GM18502 (cell line): ENCODE data around the gene CHGA.

ENCODE experiments used
- ATAC-seq: cut with Tn5 transposase; IDR thresholded peaks from one replicate; pipeline ENCODE4 v1.9.1; 2021; ENCODE audit warnings: mild to moderate bottlenecking; ENCODE audit not compliant: unreplicated experiment, poor library complexity

CHGA gene

DNA sequence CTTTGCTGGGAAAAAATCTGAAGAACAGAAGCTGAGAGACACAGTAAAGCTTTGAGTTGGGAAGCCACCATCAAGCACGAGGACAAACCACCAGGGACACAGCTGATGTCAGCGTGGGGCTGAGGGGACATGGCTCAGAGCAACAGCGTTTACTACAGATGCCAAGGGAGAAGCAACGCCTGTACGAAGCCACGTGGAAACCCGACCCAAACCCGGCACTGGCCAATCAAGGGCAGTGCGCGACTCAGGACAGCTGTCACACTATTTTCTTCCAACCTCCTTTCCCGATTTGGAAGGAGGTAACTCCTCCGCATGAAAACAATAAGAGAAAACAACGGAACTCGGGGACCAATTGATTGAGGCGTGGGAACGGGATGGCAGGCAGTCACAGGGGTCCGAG is 20.2 kb upstream of the CHGA start:
- no peak for ATAC-seq

DNA sequence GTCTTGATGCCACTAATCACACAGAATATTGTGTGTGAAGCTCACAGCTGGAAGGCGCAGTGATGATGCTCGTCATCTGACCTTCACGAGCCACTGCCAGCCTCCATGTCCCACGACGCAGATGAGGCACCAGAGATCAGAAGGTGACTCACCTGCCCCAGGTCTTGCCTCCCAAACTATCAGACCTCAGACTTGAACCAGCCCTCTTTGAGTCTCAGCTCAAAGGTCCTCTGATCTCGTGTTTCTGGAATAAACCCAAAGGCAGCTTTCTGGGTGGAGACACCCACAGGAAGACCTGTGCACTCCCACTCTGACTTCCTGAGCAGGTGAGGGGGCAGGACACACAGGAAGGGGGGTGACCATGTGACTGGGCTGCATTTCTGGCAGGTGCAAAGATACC is 19.6 kb upstream of the CHGA start:
- ATAC-seq, result no peak

DNA sequence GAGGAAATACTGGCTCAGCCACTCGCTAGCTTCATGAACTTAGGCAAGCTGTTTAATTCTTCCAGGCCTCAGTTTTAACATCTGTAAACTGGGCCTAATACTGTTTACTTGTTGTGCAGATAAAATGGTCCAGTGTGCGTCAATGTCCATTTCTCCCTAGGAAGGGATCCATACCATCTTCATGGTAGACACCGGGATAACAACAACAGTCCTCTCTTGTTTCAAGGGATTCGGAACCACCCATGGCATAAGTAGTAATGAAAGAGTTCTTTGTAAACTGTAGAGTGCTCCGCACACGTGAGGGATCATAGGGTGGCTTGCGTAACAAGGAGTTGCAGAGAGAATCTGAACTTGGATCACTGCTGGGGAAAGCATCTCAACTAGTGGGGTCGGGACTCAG is 17.3 kb upstream of the CHGA start:
- no peak for ATAC-seq

DNA sequence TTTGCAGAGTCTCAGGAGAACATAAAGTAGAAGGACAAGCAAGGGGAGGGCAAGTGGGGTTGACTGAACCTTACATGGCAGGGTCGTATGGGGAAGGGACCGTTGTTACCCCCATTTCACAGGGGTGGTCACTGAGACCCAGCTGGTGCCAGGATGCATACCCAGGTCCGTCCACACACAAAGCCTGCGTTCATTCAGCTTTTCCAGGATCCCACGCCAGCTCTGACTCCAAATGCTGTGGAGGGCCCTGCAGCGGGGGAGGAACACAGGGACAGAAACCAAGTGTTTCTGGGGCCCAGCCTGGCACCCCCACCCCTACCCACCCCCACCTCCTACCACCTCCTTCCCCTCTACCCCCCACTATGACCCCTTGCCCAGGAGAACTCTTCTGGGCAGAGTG is 16.5 kb upstream of the CHGA start:
- ATAC-seq, result no peak

DNA sequence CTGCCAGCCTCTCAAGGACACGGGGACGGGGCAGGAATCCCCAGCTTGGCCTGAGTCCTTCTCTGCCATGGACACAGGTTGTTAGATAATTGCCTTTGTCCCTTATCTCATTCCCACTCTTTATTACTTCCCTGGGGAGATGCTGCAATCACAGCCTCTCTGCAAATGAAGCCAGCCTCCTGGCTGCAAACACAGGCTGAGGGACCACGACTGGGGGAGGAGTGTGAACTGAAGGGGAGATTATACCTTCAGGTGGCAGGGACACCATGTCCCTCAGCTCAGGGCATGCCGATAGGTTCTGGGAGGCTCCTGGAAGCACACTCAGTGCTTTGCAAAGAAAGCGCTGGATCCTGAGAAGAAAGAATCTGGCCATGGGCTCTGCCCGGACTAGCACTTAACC is 16.1 kb upstream of the CHGA start:
- no peak for ATAC-seq

DNA sequence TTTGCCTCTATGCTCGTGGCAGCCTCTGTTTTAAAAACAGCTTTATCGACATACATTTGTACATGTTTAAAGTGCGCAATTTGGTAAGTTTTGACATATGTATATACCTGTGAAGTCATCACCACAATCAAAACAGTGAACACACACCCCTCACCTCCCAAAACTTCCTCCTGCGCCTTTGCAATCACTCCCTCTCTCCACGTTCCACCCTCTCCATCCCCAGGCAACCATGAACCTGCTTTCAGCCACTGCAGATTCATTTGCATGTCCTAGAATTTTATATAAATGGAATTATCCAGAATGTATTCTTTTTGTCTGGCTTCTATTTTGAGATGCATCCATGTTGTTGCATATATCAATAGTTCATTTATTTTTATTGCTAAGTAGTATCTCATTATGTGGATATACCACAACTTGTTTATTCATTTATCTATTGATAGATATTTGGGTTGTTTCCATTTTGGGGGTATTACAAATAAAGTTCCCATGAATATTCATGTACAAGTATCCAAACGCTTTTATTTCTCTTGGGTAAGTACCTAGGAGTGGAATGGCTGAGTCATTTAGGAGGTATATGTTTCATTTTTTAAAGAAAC is 15.5 kb upstream of the CHGA start:
- ATAC-seq, result no peak

DNA sequence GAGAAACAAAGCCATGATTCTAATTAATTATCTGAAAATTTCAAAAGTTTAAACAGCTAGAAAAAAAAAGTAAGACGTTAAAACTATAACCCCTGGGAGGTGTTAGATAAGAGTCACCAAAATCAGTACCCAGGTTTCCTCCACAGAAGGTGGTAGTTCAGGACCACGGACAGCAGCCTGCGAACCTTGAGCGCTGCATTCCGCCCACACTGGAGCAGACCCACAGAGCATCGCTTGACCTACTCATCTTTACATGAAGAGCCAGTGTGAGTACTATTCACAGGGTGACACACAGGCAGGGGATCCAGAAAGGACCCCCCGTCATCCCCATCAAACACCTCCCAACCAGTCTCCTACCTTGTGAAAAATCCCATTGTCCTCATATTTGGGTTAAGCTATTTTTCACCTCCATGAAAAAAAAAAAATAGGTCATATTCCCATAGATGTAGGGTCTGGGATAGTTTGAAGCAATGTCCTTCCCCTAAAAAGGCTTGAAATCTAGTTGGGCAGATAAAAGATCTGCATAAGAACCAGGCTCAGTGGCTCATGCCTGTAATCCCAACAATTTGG is 8.8 kb upstream of the CHGA start:
- no peak for ATAC-seq

DNA sequence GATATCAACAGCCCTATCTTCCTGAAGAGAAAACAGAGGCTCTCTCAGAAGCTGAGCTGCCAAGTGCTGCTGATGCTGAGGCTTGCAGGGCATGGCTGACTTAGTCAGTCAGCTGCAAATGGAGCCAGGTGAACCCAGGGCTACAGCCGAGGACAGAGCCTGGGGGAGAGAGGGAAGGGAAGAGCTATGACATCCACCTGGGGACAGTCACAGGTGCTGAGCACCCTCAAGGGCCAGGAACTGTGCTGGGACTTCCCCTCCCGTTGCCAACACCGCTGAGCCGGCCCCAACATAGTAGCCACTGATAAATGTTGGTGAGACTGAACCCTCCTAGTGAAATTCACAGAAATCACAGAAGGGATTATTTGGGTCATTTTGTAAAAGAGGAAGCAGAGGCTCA is 6.7 kb upstream of the CHGA start:
- no peak for ATAC-seq

DNA sequence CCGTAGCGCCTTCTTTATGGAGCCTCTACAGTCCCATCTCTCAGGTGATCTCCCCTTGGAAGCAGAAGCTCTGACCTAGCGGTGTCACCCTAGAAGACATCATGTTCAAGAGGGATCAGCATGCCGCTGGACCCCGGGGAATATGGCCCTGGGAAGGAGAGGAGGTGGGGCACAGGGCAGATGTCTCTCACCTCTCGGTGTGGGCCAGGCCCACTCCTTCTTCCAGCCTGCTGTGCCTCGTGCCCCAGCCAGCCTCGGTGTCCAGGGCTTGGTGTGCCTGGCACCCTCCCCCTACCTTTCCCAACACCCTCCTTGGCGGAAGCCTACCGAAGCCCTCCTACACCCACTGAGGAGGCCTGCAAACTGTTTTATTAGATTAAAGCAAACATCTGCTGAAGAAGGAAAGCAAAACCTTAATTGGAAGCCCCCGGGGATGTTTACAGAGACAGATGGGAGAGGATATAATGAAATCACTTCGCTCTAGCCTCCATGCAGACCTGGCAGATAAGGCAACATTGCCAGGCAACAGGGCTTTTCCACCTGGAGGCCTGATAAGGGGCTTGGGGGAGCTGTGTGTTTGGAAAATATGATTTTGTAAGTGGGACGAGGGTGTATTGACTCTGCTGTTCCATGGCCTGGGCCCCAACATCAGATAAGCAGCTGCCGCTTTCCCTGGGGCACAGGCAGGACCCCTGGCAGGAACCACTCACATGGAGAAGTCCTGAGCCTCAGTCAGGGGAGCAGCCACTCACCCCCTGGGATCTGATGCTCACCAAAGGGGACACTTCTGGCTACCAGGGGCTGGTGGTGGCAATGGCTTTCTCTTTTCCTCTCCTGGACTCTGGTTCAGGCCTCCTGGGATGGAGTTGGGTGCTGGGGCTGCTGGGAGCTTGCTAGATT is 5.7 kb upstream of the CHGA start:
- ATAC-seq, result no peak

DNA sequence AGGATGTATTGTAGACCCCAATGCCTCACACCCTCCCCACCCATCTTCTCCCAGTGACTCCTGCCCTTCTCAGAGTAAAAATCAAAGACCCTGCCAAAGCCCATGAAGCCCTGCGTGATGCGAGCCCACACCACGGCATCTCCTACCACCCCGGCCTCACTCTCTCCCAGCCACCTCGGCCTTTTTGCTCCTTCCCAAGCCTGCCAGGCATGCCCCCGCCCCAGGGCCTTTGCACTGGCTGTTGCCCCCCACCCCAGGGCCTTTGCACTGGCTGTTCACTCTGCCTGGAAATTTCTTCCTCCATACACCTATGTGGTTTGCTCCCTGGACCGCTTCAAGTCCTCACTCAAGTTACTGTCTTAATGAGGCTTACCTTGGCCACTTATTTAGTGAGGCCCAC is 5.0 kb upstream of the CHGA start:
- no peak for ATAC-seq

DNA sequence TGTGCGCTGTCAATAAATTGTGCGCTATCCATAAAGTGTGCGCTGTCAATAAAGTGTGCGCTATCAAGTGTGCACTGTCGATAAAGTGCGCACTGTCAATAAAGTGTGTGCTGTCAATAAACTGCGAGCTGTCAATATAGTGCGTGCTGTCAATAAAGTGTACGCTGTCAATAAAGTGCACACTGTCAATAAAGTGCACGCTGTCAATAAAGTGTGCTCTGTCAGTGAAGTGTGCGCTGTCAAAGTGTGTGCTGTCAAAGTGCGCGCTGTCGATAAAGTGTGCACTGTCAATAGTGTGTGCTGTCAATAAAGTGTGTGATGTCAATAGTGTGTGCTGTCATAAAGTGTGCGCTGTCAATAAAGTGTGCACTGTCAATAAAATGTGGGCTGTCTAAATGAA is 2.9 kb upstream of the CHGA start:
- no peak for ATAC-seq

DNA sequence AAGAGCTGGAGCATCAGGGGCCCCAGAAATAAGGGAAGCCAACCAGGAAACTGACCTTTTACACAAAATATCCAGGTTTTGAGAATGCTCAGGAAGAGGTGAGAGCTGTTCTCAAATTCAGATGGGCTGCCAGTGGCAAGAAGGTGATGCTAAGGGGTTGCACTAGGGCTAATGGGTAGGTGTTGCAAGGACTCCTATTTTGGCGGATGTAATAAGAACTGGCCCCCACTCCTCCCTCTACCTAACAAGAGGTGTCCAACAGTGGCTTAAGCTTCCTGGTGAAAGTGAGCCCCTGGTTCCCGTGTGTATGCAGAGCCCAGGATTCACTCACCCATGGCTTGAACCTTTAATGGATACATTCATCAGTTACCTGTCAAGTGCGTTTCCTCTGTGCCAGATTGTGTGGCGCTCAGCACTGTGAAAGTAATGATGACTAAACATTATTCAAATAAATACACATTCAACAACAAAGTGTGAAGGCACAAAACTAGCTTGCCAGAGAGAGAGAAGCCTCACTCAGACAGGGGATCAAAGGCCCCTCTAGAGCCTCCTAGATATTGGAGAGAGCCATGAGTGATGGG is 705 bp upstream of the CHGA start:
- no peak for ATAC-seq

DNA sequence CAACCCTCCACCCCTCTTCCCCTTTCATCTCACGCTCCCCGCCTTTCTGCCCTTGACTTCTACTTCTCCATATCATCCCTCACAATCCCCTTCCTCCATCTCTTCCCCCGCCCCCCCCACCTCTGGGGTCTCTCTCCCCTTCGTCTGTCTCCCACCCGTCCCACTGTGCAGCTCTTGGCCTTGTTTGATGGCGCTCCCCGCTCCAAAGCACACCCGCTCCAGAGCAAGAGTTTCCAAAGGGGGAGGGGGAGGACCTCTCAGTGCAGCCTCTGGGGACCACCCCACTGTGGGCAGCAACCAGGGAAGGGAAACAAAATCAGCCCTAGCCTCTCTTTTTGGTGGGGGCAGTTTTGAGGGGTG is 774 bp downstream of the CHGA start:
- ATAC-seq, result no peak

DNA sequence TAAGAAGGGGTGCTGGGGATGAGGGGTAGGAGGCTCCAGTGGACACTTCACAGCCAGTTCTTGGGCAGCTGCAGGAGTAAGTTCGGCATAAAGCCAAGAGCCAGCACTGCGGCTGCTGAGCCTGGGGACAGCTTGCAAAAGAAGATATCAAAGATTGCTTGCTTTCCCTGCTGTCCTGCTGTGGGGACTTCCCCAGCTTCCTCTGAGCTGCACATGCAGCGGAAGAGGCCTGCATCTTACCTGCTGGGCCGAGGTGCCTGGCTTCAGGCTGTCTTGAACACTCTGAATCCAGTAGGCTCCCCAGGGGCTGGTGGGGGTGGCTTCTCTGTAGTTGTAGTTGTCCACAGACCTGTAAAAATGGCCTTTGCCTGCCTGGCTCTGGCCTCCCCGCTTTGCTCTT is 1.3 kb downstream of the CHGA start:
- ATAC-seq, result no peak

DNA sequence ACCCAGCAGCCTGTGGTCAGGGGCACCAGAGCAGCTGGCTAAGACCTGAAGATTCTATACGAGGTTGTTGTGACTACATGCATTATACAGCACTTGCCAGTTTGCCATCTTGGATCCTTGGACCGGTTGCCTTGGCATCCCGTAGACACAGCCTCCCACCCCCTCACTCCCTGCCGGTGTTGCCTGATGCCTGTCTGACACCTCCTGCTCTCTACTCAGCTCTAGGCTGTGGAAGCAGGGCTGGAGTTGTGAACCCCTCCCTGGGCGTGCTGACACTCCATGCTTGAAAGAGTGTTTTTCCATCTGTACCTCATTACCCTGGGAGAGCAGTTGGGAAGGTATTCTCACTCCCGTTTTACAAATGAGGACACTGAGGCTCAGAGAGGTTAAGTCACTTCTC is 2.5 kb downstream of the CHGA start:
- no peak for ATAC-seq

DNA sequence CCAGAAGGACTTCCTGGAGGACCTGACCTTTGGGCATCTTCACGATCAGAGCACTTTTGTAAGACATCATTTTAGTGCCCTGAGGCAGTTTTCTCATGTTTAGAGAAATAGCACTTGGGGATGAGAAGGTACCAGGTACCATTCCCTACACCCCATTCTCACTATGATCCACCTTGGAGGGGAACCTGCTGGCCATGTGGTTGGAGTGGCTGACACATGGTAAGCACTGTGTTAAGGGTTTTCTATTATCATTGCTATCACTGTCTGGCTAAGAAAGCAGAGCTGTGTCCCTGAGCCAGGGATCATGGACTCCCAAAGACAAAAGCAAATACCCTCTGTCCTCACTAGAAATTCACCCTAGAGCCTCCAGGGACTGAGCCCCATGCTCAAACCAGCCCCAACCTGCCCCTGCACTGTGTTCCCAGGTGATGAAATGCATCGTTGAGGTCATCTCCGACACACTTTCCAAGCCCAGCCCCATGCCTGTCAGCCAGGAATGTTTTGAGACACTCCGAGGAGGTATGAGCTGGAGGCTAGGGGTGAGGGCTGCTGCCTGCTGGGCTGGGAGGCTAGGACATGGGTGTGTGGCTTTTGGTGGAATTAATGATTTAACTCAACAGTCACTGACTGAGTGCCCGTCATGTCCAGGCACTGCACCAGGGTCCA is 3.4 kb downstream of the CHGA start:
- ATAC-seq, result no peak

DNA sequence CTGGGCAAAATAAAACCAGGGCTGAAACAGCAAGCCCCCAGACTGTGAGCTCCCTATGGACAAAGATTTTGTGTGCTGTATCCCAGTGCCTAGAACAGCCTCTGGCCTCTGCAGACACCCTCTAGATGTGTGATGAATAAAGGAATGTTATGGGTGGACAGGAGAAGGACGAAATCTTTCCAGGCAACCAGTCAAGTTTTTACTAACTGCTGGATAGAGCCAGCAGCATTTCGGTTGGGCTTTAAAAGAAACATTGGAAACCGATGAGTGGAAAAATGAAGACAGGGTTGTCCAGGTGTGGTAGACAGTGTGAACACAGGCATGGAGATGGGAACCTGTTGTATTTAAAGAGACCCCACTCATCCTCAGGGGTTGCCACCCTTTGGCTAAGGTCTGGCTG is 4.0 kb downstream of the CHGA start:
- no peak for ATAC-seq

DNA sequence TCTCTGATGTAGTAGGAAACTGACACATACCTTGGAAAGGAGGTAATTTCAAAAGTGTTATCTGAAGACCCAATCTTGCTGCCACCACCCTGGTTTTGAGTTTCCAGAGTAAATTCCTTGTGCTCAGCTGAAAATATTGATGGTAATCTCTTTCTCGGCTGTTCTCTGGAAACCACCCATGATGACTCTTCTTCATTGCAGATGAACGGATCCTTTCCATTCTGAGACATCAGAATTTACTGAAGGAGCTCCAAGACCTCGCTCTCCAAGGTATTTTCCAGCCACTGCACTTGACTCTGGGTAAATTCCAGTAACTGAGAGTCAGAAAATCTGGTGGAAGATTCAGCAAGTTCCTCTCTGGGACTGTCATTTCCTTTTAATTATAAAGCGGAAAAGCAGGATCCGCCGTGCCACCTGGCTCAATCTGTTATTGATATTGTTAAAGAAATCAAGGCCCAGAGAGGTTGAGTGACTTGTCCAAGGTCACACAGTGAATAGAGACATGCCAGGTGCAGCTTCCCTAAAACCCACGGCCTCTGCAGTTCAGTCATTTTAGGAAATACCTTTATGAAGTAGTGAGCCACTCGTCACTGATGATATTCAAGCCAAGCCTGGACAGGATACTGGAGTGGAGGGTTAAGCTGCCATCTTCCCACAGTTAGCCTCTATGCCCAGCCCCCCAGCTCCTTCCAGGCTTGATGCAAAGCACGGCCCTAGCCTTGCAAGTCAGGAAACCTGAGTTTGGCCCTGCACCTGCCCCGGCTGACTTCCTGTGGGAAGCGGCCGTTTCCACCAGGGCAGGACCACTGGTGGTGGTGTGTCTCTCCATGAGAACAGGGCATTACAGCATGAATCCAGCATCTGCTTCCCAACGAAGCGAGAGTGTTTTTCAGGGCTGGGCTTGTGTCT is 4.7 kb downstream of the CHGA start:
- no peak for ATAC-seq

DNA sequence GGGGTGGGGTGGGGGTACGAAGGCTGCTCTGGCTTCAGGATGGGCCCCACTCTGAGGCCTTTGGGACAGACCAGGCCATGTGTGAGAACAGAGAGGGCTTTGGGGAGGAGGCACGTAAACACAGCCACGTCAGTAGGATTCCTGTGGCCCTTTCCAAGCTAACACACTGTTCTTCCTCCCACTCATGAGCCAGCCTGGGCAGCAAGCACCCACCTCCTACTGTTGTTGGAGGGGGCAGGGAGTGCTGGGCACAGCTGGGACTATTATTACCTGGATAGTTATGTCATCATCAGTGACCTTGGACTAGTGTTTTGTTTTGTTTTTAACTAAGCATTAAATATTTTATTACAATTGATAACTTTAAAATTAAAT is 5.3 kb downstream of the CHGA start:
- no peak for ATAC-seq
